Nephron (organoid): ENCODE data around the gene C3orf80.
"Not testable (repeated sequence)": the region's sequence is repeated elsewhere in the genome, so short reads cannot be mapped to it uniquely, and the experiment has no call there.

Source experiments
- H3K27ac Mint-ChIP-seq, 3 experiments: 2 replicates each; pipeline ENCODE4 v1.8.0; 2020; ENCODE audit warnings: mixed read lengths in 3 of 3, mild to moderate bottlenecking in 2 of 3, moderate library complexity in 1 of 3
- H3K27me3 Mint-ChIP-seq: 2 replicates; pipeline ENCODE4 v1.8.0; 2021; ENCODE audit warnings: low read depth, mild to moderate bottlenecking, moderate library complexity, mixed read lengths
- H3K36me3 Mint-ChIP-seq: 2 replicates; pipeline ENCODE4 v1.8.0; 2020; ENCODE audit warnings: low read depth, mixed read lengths
- H3K4me1 Mint-ChIP-seq: 2 replicates; pipeline ENCODE4 v1.8.0; 2020; ENCODE audit warnings: mixed read lengths
- H3K4me3 Mint-ChIP-seq, 3 experiments: 2 replicates each; pipeline ENCODE4 v1.8.0; 2020; ENCODE audit warnings: mild to moderate bottlenecking in 3 of 3, mixed read lengths in 3 of 3, moderate library complexity in 2 of 3
- H3K9me3 Mint-ChIP-seq: 2 replicates; pipeline ENCODE4 v1.8.0; 2020; ENCODE audit warnings: mixed read lengths
- CTCF ChIP-seq, 3 experiments: fragments of 200-600 bp; sonication (generic); IDR thresholded peaks; one replicate each; pipeline ENCODE4 v1.5.0; 2021; ENCODE audit warnings: antibody characterized with exemption in 3 of 3; ENCODE audit not compliant: unreplicated experiment in 3 of 3

C3orf80 gene

GRCh38 chr3:160232014-160232413, 6.8 kb downstream of the C3orf80 start:
- no peak overlapping the region for H3K27ac Mint-ChIP-seq
- H3K4me1 Mint-ChIP-seq = no peaks in the 10 kb centered on the region

GRCh38 chr3:160240719-160241118, 15.5 kb downstream of the C3orf80 start:
- not testable (repeated sequence) for H3K27me3 Mint-ChIP-seq, H3K4me3 Mint-ChIP-seq, H3K4me1 Mint-ChIP-seq, H3K27ac Mint-ChIP-seq, H3K36me3 Mint-ChIP-seq
- H3K9me3 Mint-ChIP-seq = peaks cover 13% of the 10 kb centered on the region

More at GRCh38 chr3:160232014-160232413, 6.8 kb downstream of the C3orf80 start:
- no peak for TF ChIP-seq CTCF (IDR thresholded peaks at IDR 0.05; ENCODE audit: unreplicated experiment in 3 of 3)
- Mint-ChIP-seq H3K4me3 (no peak overlapping the region), H3K27me3 (peaks cover 55% of the 10 kb centered on the region), H3K9me3 (no peaks in the 10 kb centered on the region), H3K36me3 (no peaks in the 10 kb centered on the region)

GRCh38 chr3:160245261-160245800, 20.1 kb downstream of the C3orf80 start:
- TF ChIP-seq CTCF (IDR thresholded peaks at IDR 0.05; ENCODE audit: unreplicated experiment in 3 of 3) = no peak
- Mint-ChIP-seq H3K27ac (no peak overlapping the region), H3K4me3 (no peak overlapping the region), H3K9me3 (peaks cover 13% of the 10 kb centered on the region), H3K36me3 (no peaks in the 10 kb centered on the region), H3K4me1 (no peaks in the 10 kb centered on the region), H3K27me3 (peaks cover 5% of the 10 kb centered on the region)

GRCh38 chr3:160247766-160248165, 22.5 kb downstream of the C3orf80 start:
- H3K4me1 Mint-ChIP-seq = no peaks in the 10 kb centered on the region

GRCh38 chr3:160253298-160253697, 28.1 kb downstream of the C3orf80 start:
- TF ChIP-seq CTCF (IDR thresholded peaks at IDR 0.05; ENCODE audit: unreplicated experiment in 3 of 3) = no peak
- no peaks in the 10 kb centered on the region for H3K27me3 Mint-ChIP-seq
- no peak overlapping the region for H3K4me3 Mint-ChIP-seq
- no peaks in the 10 kb centered on the region for H3K9me3 Mint-ChIP-seq
- H3K27ac Mint-ChIP-seq = no peak overlapping the region
- H3K36me3 Mint-ChIP-seq = peaks cover 4% of the 10 kb centered on the region
- no peaks in the 10 kb centered on the region for H3K4me1 Mint-ChIP-seq

More at GRCh38 chr3:160247766-160248165, 22.5 kb downstream of the C3orf80 start:
- H3K36me3 Mint-ChIP-seq = no peaks in the 10 kb centered on the region
- peaks cover 13% of the 10 kb centered on the region for H3K9me3 Mint-ChIP-seq
- peaks cover 5% of the 10 kb centered on the region for H3K27me3 Mint-ChIP-seq
- no peak overlapping the region for H3K27ac Mint-ChIP-seq
- TF ChIP-seq CTCF (IDR thresholded peaks at IDR 0.05; ENCODE audit: unreplicated experiment in 3 of 3) = no peak
- H3K4me3 Mint-ChIP-seq = no peak overlapping the region

- H3K4me3 Mint-ChIP-seq = no peak overlapping the region
- no peaks in the 10 kb centered on the region for H3K9me3 Mint-ChIP-seq
- H3K4me1 Mint-ChIP-seq = no peaks in the 10 kb centered on the region
- no peak for TF ChIP-seq CTCF (IDR thresholded peaks at IDR 0.05; ENCODE audit: unreplicated experiment in 3 of 3)
- H3K27ac Mint-ChIP-seq = no peak overlapping the region
- H3K27me3 Mint-ChIP-seq = no peaks in the 10 kb centered on the region
- peaks cover 9% of the 10 kb centered on the region for H3K36me3 Mint-ChIP-seq
Observed at GRCh38 chr3:160257606-160258005, 32.4 kb downstream of the C3orf80 start.
